HEK293 (cell line): Measurements from ENCODE around the gene SMARCD1.

Experiments
- CTCF ChIA-PET: fragments of 350-600 bp; formaldehyde crosslinking; extraction: SDS; loops from one replicate; lab custom pipeline; 2021; ENCODE audit warnings: antibody characterized with exemption; lab: Yijun Ruan, JAX
- POLR2A ChIA-PET: fragments of 300-600 bp; formaldehyde crosslinking; extraction: SDS; loops from one replicate; lab custom pipeline; 2020; ENCODE audit warnings: antibody characterized with exemption, inconsistent platforms; lab: Yijun Ruan, JAX
- H3K27ac ChIP-seq: fragments of 200-500 bp; sonication (Bioruptor generic); 2 replicates; pipeline ENCODE4 v1.5.1; 2014; ENCODE audit warnings: low read depth, low read length, control low read depth, inconsistent platforms; ENCODE audit errors: extremely low read depth
- H3K36me3 ChIP-seq, 2 experiments: fragments of 200-500 bp in 1 of 2; sonication (Bioruptor generic) in 1 of 2; 1 replicate in 1 of 2; 2 replicates in 1 of 2; pipeline ENCODE4 v1.5.1; 2014 to 2017; ENCODE audit warnings: inconsistent platforms in 2 of 2, low read length in 2 of 2; ENCODE audit not compliant: control insufficient read depth in 2 of 2, insufficient read depth in 1 of 2
- H3K4me1 ChIP-seq: fragments of 200-500 bp; sonication (Bioruptor generic); 2 replicates; pipeline ENCODE4 v1.5.1; 2014; ENCODE audit warnings: mild to moderate bottlenecking, low read length, inconsistent platforms; ENCODE audit not compliant: control insufficient read depth, insufficient read depth
- H3K4me3 ChIP-seq: 2 replicates; pipeline ENCODE4 v1.5.1; 2011; ENCODE audit warnings: low read depth, mild to moderate bottlenecking, control low read depth, low read length, moderate library complexity
- H3K9me3 ChIP-seq: fragments of 200-500 bp; sonication (Bioruptor generic); 2 replicates; pipeline ENCODE4 v1.5.1; 2014; ENCODE audit warnings: low read depth, low read length, inconsistent platforms; ENCODE audit not compliant: control insufficient read depth, insufficient read depth
- BCL11A ChIP-seq: fragments of 450-650 bp; formaldehyde crosslinking; IDR thresholded peaks from 2 replicates; pipeline ENCODE4 v1.5.1; 2016; ENCODE audit warnings: low read depth, missing biosample characterization, missing genetic modification characterization
- FEZF1 ChIP-seq: fragments of 450-650 bp; formaldehyde crosslinking; IDR thresholded peaks from 2 replicates; pipeline ENCODE4 v1.5.1; 2016; ENCODE audit warnings: missing biosample characterization, missing genetic modification characterization
- GLI4 ChIP-seq: fragments of 450-650 bp; formaldehyde crosslinking; IDR thresholded peaks from 2 replicates; pipeline ENCODE4 v1.5.1; 2016; ENCODE audit warnings: missing biosample characterization, missing genetic modification characterization
- ZFP41 ChIP-seq: fragments of 450-650 bp; formaldehyde crosslinking; IDR thresholded peaks from 2 replicates; pipeline ENCODE4 v1.5.1; 2016; ENCODE audit warnings: missing biosample characterization, missing genetic modification characterization, borderline replicate concordance
- ZNF10 ChIP-seq: fragments of 450-650 bp; formaldehyde crosslinking; IDR thresholded peaks from 2 replicates; pipeline ENCODE4 v1.5.1; 2017; ENCODE audit warnings: missing biosample characterization, missing genetic modification characterization
- ZNF155 ChIP-seq: fragments of 450-650 bp; formaldehyde crosslinking; IDR thresholded peaks from 2 replicates; pipeline ENCODE4 v1.5.1; 2016; ENCODE audit warnings: missing biosample characterization, missing genetic modification characterization
- ZNF157 ChIP-seq: fragments of 450-650 bp; formaldehyde crosslinking; IDR thresholded peaks from 2 replicates; pipeline ENCODE4 v1.5.1; 2016; ENCODE audit warnings: missing biosample characterization, missing genetic modification characterization
- ZNF16 ChIP-seq: fragments of 450-650 bp; formaldehyde crosslinking; IDR thresholded peaks from 2 replicates; pipeline ENCODE4 v1.5.1; 2016; ENCODE audit warnings: low read depth, missing biosample characterization, missing genetic modification characterization
- ZNF19 ChIP-seq: fragments of 450-650 bp; formaldehyde crosslinking; IDR thresholded peaks from 2 replicates; pipeline ENCODE4; 2016; ENCODE audit warnings: missing biosample characterization, missing genetic modification characterization, low read depth
- ZNF2 ChIP-seq: fragments of 450-650 bp; formaldehyde crosslinking; IDR thresholded peaks from 2 replicates; pipeline ENCODE4 v1.5.1; 2016; ENCODE audit warnings: missing biosample characterization, missing genetic modification characterization
- ZNF202 ChIP-seq: fragments of 450-650 bp; formaldehyde crosslinking; IDR thresholded peaks from 2 replicates; pipeline ENCODE4 v1.5.1; 2016; ENCODE audit warnings: missing biosample characterization, missing genetic modification characterization, borderline replicate concordance
- ZNF23 ChIP-seq: fragments of 450-650 bp; formaldehyde crosslinking; IDR thresholded peaks from 2 replicates; pipeline ENCODE4 v1.5.1; 2016; ENCODE audit warnings: missing biosample characterization, missing genetic modification characterization, borderline replicate concordance
- ZNF239 ChIP-seq: fragments of 450-650 bp; formaldehyde crosslinking; IDR thresholded peaks from 2 replicates; pipeline ENCODE4 v1.5.1; 2016; ENCODE audit warnings: missing biosample characterization, missing genetic modification characterization
- ZNF311 ChIP-seq: fragments of 450-650 bp; formaldehyde crosslinking; IDR thresholded peaks from 2 replicates; pipeline ENCODE4 v1.5.1; 2017; ENCODE audit warnings: missing biosample characterization, missing genetic modification characterization, borderline replicate concordance
- ZNF335 ChIP-seq: fragments of 450-650 bp; formaldehyde crosslinking; conservative IDR thresholded peaks from 2 replicates; pipeline ENCODE4 v1.5.1; 2016; ENCODE audit warnings: missing biosample characterization, missing genetic modification characterization
- ZNF404 ChIP-seq: fragments of 450-650 bp; formaldehyde crosslinking; IDR thresholded peaks from 2 replicates; pipeline ENCODE4 v1.5.1; 2017; ENCODE audit warnings: missing biosample characterization, missing genetic modification characterization
- ZNF449 ChIP-seq: fragments of 450-650 bp; formaldehyde crosslinking; IDR thresholded peaks from 2 replicates; pipeline ENCODE4 v1.5.1; 2017; ENCODE audit warnings: missing biosample characterization, mild to moderate bottlenecking, missing genetic modification characterization, moderate library complexity
- ZNF596 ChIP-seq: fragments of 450-650 bp; IDR thresholded peaks from 2 replicates; pipeline ENCODE4 v1.5.0; 2018; ENCODE audit warnings: missing biosample characterization, mild to moderate bottlenecking, missing genetic modification characterization, moderate library complexity
- ZNF623 ChIP-seq: fragments of 450-650 bp; formaldehyde crosslinking; IDR thresholded peaks from 2 replicates; pipeline ENCODE4 v1.5.1; 2016; ENCODE audit warnings: missing biosample characterization, missing genetic modification characterization
- ZNF658 ChIP-seq: fragments of 450-650 bp; formaldehyde crosslinking; IDR thresholded peaks from 2 replicates; pipeline ENCODE4; 2016; ENCODE audit warnings: missing biosample characterization, missing genetic modification characterization
- ZNF707 ChIP-seq: fragments of 450-650 bp; formaldehyde crosslinking; IDR thresholded peaks from 2 replicates; pipeline ENCODE4 v1.5.1; 2016; ENCODE audit warnings: missing biosample characterization, missing genetic modification characterization
- ZNF837 ChIP-seq: fragments of 450-650 bp; formaldehyde crosslinking; IDR thresholded peaks from 2 replicates; pipeline ENCODE4 v1.5.1; 2016; ENCODE audit warnings: missing biosample characterization, missing genetic modification characterization
- TF ChIP-seq, protein P1 (sequence below): sonication (generic); formaldehyde crosslinking; IDR thresholded peaks from 2 replicates; pipeline ENCODE4 v1.8.1; 2022; ENCODE audit warnings: mild to moderate bottlenecking, moderate library complexity, missing genetic modification reagents
- TF ChIP-seq, protein P2 (sequence below): fragments of 450-650 bp; formaldehyde crosslinking; IDR thresholded peaks from 2 replicates; pipeline ENCODE4 v1.5.1; 2016; ENCODE audit warnings: missing biosample characterization, missing genetic modification characterization
- TF ChIP-seq, protein P3 (sequence below): fragments of 450-650 bp; formaldehyde crosslinking; IDR thresholded peaks from 2 replicates; pipeline ENCODE4 v1.5.1; 2016; ENCODE audit warnings: missing biosample characterization, missing genetic modification characterization
- TF ChIP-seq, protein P4 (sequence below): fragments of 450-650 bp; formaldehyde crosslinking; IDR thresholded peaks from 2 replicates; pipeline ENCODE4 v1.5.1; 2016; ENCODE audit warnings: missing biosample characterization, missing genetic modification characterization

SMARCD1 gene

GRCh38 chr12:50038336-50038735 is 46.8 kb upstream of the SMARCD1 start:
- ChIA-PET CTCF (interaction anchor here (0.5 to 6.3 kb wide), 38 partner anchors 8 to 1155 kb away, joined by 3 to 145 read pairs (median 6); partner anchors contain the start of genes COX14 and RACGAP1), POLR2A (interaction anchor here (0.5 to 1.9 kb wide), 2 partner anchors 10 to 47 kb away, joined by 4 to 9 read pairs; partner anchors contain the start of gene SMARCD1)
- H3K4me1 ChIP-seq = no peaks in the 10 kb centered on the region
- H3K9me3 ChIP-seq = no peaks in the 10 kb centered on the region
- no peak overlapping the region for H3K4me3 ChIP-seq
- no peaks in the 10 kb centered on the region for H3K36me3 ChIP-seq
- TF ChIP-seq ZNF19 (tag by site-specific recombination) = no peak
- H3K27ac ChIP-seq = no peak overlapping the region

- ChIA-PET POLR2A (interaction anchor here (0.9 to 1.9 kb wide), 4 partner anchors 14 to 73 kb away, joined by 3 to 9 read pairs (median 6); partner anchors contain the start of genes COX14, RACGAP1 and SMARCD1), CTCF (interaction anchor here (0.5 to 6.3 kb wide), 55 partner anchors 9 to 673 kb away, joined by 3 to 145 read pairs (median 5); partner anchors contain the start of genes COX14, NCKAP5L and RACGAP1)
- no peaks in the 10 kb centered on the region for H3K36me3 ChIP-seq
- no peaks in the 10 kb centered on the region for H3K9me3 ChIP-seq
- H3K27ac ChIP-seq = no peak overlapping the region
- no peak overlapping the region for H3K4me3 ChIP-seq
- no peaks in the 10 kb centered on the region for H3K4me1 ChIP-seq
- TF ChIP-seq ZNF658 = no peak
- no peak for TF ChIP-seq ZNF239
- no peak for TF ChIP-seq ZFP41
- no peak for TF ChIP-seq ZNF16 (tag by site-specific recombination)
- TF ChIP-seq ZNF2 (tag by site-specific recombination) = peak; percentile 94
- TF ChIP-seq ZNF623 (tag by site-specific recombination) = no peak
- TF ChIP-seq BCL11A = no peak
- no peak for TF ChIP-seq ZNF404 (tag by site-specific recombination)
- no peak for TF ChIP-seq ZNF449 (tag by site-specific recombination)
- no peak for TF ChIP-seq ZNF23
- TF ChIP-seq ZNF10 (tag by site-specific recombination) = no peak
- no peak for TF ChIP-seq ZNF837
- no peak for TF ChIP-seq GLI4 (tag by site-specific recombination)
- TF ChIP-seq ZNF157 (tag by site-specific recombination) = no peak
- TF ChIP-seq, protein P1, sequence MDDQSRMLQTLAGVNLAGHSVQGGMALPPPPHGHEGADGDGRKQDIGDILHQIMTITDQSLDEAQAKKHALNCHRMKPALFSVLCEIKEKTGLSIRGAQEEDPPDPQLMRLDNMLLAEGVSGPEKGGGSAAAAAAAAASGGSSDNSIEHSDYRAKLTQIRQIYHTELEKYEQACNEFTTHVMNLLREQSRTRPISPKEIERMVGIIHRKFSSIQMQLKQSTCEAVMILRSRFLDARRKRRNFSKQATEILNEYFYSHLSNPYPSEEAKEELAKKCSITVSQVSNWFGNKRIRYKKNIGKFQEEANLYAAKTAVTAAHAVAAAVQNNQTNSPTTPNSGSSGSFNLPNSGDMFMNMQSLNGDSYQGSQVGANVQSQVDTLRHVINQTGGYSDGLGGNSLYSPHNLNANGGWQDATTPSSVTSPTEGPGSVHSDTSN = no peak
- no peak for TF ChIP-seq ZNF155
- TF ChIP-seq FEZF1 = no peak
- TF ChIP-seq, protein P2, sequence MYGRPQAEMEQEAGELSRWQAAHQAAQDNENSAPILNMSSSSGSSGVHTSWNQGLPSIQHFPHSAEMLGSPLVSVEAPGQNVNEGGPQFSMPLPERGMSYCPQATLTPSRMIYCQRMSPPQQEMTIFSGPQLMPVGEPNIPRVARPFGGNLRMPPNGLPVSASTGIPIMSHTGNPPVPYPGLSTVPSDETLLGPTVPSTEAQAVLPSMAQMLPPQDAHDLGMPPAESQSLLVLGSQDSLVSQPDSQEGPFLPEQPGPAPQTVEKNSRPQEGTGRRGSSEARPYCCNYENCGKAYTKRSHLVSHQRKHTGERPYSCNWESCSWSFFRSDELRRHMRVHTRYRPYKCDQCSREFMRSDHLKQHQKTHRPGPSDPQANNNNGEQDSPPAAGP (tag by site-specific recombination) = no peak
- TF ChIP-seq ZNF202 (tag by site-specific recombination) = no peak
- no peak for TF ChIP-seq ZNF311
- TF ChIP-seq, protein P3, sequence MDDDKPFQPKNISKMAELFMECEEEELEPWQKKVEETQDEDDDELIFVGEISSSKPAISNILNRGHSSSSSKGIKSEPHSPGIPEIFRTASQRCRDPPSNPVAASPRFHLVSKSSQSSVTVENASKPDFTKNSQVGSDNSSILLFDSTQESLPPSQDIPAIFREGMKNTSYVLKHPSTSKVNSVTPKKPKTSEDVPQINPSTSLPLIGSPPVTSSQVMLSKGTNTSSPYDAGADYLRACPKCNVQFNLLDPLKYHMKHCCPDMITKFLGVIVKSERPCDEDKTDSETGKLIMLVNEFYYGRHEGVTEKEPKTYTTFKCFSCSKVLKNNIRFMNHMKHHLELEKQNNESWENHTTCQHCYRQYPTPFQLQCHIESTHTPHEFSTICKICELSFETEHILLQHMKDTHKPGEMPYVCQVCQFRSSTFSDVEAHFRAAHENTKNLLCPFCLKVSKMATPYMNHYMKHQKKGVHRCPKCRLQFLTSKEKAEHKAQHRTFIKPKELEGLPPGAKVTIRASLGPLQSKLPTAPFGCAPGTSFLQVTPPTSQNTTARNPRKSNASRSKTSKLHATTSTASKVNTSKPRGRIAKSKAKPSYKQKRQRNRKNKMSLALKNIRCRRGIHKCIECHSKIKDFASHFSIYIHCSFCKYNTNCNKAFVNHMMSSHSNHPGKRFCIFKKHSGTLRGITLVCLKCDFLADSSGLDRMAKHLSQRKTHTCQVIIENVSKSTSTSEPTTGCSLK = no peak
- peak; percentile 91 for TF ChIP-seq ZNF596 (tag by site-specific recombination)
- TF ChIP-seq, protein P4, sequence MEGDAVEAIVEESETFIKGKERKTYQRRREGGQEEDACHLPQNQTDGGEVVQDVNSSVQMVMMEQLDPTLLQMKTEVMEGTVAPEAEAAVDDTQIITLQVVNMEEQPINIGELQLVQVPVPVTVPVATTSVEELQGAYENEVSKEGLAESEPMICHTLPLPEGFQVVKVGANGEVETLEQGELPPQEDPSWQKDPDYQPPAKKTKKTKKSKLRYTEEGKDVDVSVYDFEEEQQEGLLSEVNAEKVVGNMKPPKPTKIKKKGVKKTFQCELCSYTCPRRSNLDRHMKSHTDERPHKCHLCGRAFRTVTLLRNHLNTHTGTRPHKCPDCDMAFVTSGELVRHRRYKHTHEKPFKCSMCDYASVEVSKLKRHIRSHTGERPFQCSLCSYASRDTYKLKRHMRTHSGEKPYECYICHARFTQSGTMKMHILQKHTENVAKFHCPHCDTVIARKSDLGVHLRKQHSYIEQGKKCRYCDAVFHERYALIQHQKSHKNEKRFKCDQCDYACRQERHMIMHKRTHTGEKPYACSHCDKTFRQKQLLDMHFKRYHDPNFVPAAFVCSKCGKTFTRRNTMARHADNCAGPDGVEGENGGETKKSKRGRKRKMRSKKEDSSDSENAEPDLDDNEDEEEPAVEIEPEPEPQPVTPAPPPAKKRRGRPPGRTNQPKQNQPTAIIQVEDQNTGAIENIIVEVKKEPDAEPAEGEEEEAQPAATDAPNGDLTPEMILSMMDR (tag by site-specific recombination) = peak; percentile 90
- no peak for TF ChIP-seq ZNF707 (tag by site-specific recombination)
- TF ChIP-seq ZNF335 (tag by site-specific recombination) = no peak
These were observed 45.8 kb upstream of the SMARCD1 start for GRCh38 chr12:50039151-50039835.
